NB4 (cell line): ENCODE data around the gene DBH.

Experiments used
- CTCF ChIP-seq: IDR thresholded peaks from one replicate; pipeline ENCODE4 v1.5.1; 2012; ENCODE audit warnings: low read depth, low read length
- MYC ChIP-seq: IDR thresholded peaks from 2 replicates; pipeline ENCODE4 v1.6.1; 2011; ENCODE audit warnings: low read depth, low read length
- POLR2A ChIP-seq: IDR thresholded peaks from 2 replicates; pipeline ENCODE4 v1.6.1; 2011; ENCODE audit warnings: mild to moderate bottlenecking; ENCODE audit not compliant: insufficient read length; ENCODE audit errors: extremely low read depth
- TF ChIP-seq, protein P1 (sequence below): IDR thresholded peaks from 2 replicates; pipeline ENCODE4 v1.6.1; 2011; ENCODE audit warnings: low read depth, low read length

GRCh38 chr9:133707065-133707762 lies 71.1 kb downstream of the DBH start:
- TF ChIP-seq CTCF (no peak), MYC (peak; percentile 74), POLR2A (no peak)
- TF ChIP-seq, protein P1, sequence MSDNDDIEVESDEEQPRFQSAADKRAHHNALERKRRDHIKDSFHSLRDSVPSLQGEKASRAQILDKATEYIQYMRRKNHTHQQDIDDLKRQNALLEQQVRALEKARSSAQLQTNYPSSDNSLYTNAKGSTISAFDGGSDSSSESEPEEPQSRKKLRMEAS, result peak; percentile 74
